Activated CD4-positive, alpha-beta T cell treated with anti-CD3 and anti-CD28 coated beads for 4 hours (primary cell): ENCODE data around the gene NWD2.
"Not testable (repeated sequence)": the region's sequence is repeated elsewhere in the genome, so short reads cannot be mapped to it uniquely, and the experiment has no call there.

Experiments
- DNase-seq, 2 donors: peaks; one replicate each; pipeline ENCODE4 v3.0.0-alpha.2; 2020

The NWD2 gene

GRCh38 chr4:37244583-37245390 is at the start of gene NWD2:
NWD2 (plus strand) TSS chr4:37244743; CDS start chr4:37245068, 325 bp downstream.
- DNase-seq, result no peak

- DNase-seq, result no peak
These were observed 46.6 kb upstream of the NWD2 start for GRCh38 chr4:37197899-37198298.

- not testable (repeated sequence) for DNase-seq
These were observed 39.8 kb upstream of the NWD2 start for GRCh38 chr4:37204740-37205139.

GRCh38 chr4:37216209-37216608 is 28.3 kb upstream of the NWD2 start:
- no peak for DNase-seq

- no peak for DNase-seq
These were observed 25.3 kb upstream of the NWD2 start for GRCh38 chr4:37219242-37219641.

GRCh38 chr4:37219990-37220389 is 24.6 kb upstream of the NWD2 start:
- no peak for DNase-seq

GRCh38 chr4:37220685-37221084 is 23.9 kb upstream of the NWD2 start:
- DNase-seq, result no peak

GRCh38 chr4:37223732-37224131 is 20.8 kb upstream of the NWD2 start:
- DNase-seq, result no peak

GRCh38 chr4:37224854-37225253 is 19.7 kb upstream of the NWD2 start:
- DNase-seq, result no peak

GRCh38 chr4:37225778-37226177 is 18.8 kb upstream of the NWD2 start:
- no peak for DNase-seq

- DNase-seq, result no peak
These were observed 12.2 kb upstream of the NWD2 start for GRCh38 chr4:37232315-37232714.

- no peak for DNase-seq
These were observed 8.4 kb upstream of the NWD2 start for GRCh38 chr4:37236165-37236564.

GRCh38 chr4:37241647-37242046 is 2.9 kb upstream of the NWD2 start:
- no peak for DNase-seq

GRCh38 chr4:37243051-37243450 is 1.5 kb upstream of the NWD2 start:
- DNase-seq, result no peak

GRCh38 chr4:37243722-37244582 is 591 bp upstream of the NWD2 start:
- no peak for DNase-seq

- no peak for DNase-seq
These were observed 930 bp downstream of the NWD2 start for GRCh38 chr4:37245391-37245954.

GRCh38 chr4:37246891-37247290 is 2.3 kb downstream of the NWD2 start:
- DNase-seq, result no peak

- DNase-seq, result no peak
These were observed 13.7 kb downstream of the NWD2 start for GRCh38 chr4:37258221-37258620.

- no peak for DNase-seq
These were observed 23.8 kb downstream of the NWD2 start for GRCh38 chr4:37268319-37268718.

- DNase-seq, result no peak
These were observed 34.6 kb downstream of the NWD2 start for GRCh38 chr4:37279121-37279520.

- DNase-seq, result no peak
These were observed 35.5 kb downstream of the NWD2 start for GRCh38 chr4:37279894-37280592.

- no peak for DNase-seq
These were observed 54.9 kb downstream of the NWD2 start for GRCh38 chr4:37299468-37299867.

GRCh38 chr4:37304612-37305011 is 60.1 kb downstream of the NWD2 start:
- DNase-seq, result no peak
